Effector CD8-positive, alpha-beta T cell (primary cell): ENCODE data around the gene TGFB2.

ENCODE experiments used
- DNase-seq: peaks from one replicate; lab custom pipeline; 2025; lab: John Stamatoyannopoulos, UW

TGFB2 gene

GRCh38 chr1:218488986-218489385 lies 143.8 kb downstream of the TGFB2 start:
- DNase-seq: no peak

GRCh38 chr1:218490406-218490922 lies 145.3 kb downstream of the TGFB2 start:
- no peak for DNase-seq

GRCh38 chr1:218492874-218493273 lies 147.7 kb downstream of the TGFB2 start:
- DNase-seq: no peak

DNA sequence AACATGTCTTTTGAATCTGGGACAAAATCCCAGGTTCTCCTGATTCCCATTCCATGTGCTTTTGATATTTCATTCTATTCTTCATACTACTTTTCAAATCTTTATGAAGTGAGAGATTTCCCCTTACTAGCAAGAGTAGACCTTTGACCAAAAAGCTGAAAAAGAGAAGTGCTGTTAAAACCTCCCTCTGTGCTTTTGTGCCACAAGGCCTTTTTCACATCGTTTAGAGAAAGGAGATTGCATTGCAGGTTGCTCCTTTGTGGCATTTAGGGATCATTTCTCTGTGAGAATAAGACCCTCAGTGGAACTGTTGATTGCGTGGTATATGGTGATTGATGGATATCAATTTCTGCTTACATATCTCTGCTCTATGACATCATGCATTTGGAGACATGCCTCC lies 148.8 kb downstream of the TGFB2 start:
- DNase-seq: no peak
